Natural killer cell (primary cell): ENCODE data around the gene CACNA1D. TPM values are rescaled to one million over a fixed set of nuclear protein-coding genes. Genes with fewer than 3 reads are reported as not detected.

Experiments used
- ATAC-seq, 3 donors: fragments of 150-1000 bp in 2 of 3; fragments of 200-7000 bp in 1 of 3; cut with Tn5 transposase; 1 replicate in 1 of 3; 2 replicates in 2 of 3; pipeline ENCODE4 v1.10.0; 2021; ENCODE audit warnings: mild to moderate bottlenecking in 2 of 3, moderate library complexity in 2 of 3
- DNase-seq, 2 donors: peaks; one replicate each; pipeline versions ENCODE4 v3.0.0 to v3.0.0-alpha.2; 2013 to 2021; ENCODE audit warnings: mixed read lengths in 1 of 2
- H3K27ac ChIP-seq: one replicate; pipeline ENCODE4 v1.5.1; 2013; ENCODE audit warnings: mild to moderate bottlenecking, low read length
- H3K27me3 ChIP-seq: one replicate; pipeline ENCODE4 v1.6.1; 2013; ENCODE audit warnings: low read length; ENCODE audit not compliant: control insufficient read depth, insufficient read depth
- H3K36me3 ChIP-seq: one replicate; pipeline ENCODE4 v1.6.1; 2013; ENCODE audit warnings: low read length; ENCODE audit not compliant: control insufficient read depth, insufficient read depth
- H3K4me1 ChIP-seq: one replicate; pipeline ENCODE4 v1.6.1; 2013; ENCODE audit warnings: low read length; ENCODE audit not compliant: control insufficient read depth, insufficient read depth
- H3K4me3 ChIP-seq: one replicate; pipeline ENCODE4 v1.5.1; 2013; ENCODE audit warnings: low read length
- H3K9me3 ChIP-seq: one replicate; pipeline ENCODE4 v1.6.1; 2013; ENCODE audit warnings: low read length; ENCODE audit not compliant: control insufficient read depth, insufficient read depth
- H3K27ac Mint-ChIP-seq, 2 donors: one replicate each; pipeline ENCODE4 v1.8.0; 2022; ENCODE audit warnings: mild to moderate bottlenecking in 2 of 2, mixed read lengths in 2 of 2, moderate library complexity in 1 of 2
- H3K27me3 Mint-ChIP-seq, 2 donors: one replicate each; pipeline ENCODE4 v1.8.0; 2022; ENCODE audit warnings: low read depth in 2 of 2, mixed read lengths in 2 of 2
- H3K36me3 Mint-ChIP-seq: one replicate; pipeline ENCODE4 v1.8.0; 2022; ENCODE audit warnings: mixed read lengths
- H3K4me1 Mint-ChIP-seq, 2 donors: one replicate each; pipeline ENCODE4 v1.8.0; 2022; ENCODE audit warnings: mixed read lengths in 2 of 2
- H3K4me3 Mint-ChIP-seq: one replicate; pipeline ENCODE4 v1.8.0; 2022; ENCODE audit warnings: mild to moderate bottlenecking, moderate library complexity, mixed read lengths
- H3K9me3 Mint-ChIP-seq, 2 donors: one replicate each; pipeline ENCODE4 v1.8.0; 2022; ENCODE audit warnings: mixed read lengths in 2 of 2
- CTCF ChIP-seq: fragments of 200-600 bp; IDR thresholded peaks from one replicate; pipeline ENCODE4 v1.8.0; 2022; ENCODE audit warnings: antibody characterized with exemption
- WGBS: methylation state at CpG from one replicate; pipeline ENCODE4 v1.1.7; 2013; ENCODE audit warnings: missing lambda C conversion rate; ENCODE audit not compliant: insufficient coverage; 5-methylcytosine and 5-hydroxymethylcytosine counted together
- intact Hi-C: fragments of 100-400 bp; cut with micrococcal nuclease; formaldehyde crosslinking; loops from one replicate; pipeline ENCODE4 v1.14.2; 2022
- total RNA-seq, 4 donors: library from RNA; stranded (reverse); fragments of 120-200 nt in 1 of 4; gene quantifications; one replicate each; pipeline versions ENCODE4 v1.2.3 to v1.2.4, GENCODE V29; 2013 to 2022

The CACNA1D gene
- total RNA-seq, 3 donors from 2014 or later (not counting 1 experiment from before 2014, with no cell fraction given) = 0.54 to 10.1 TPM; not detected in 1

GRCh38 chr3:53628536-53629401 lies 134.4 kb downstream of the CACNA1D start:
- WGBS = 69% methylated on average over 10 of the region's 10 CpGs
- no peaks in the 10 kb centered on the region for H3K9me3 Mint-ChIP-seq
- Histone ChIP-seq H3K4me1 (peaks cover 12% of the 10 kb centered on the region), H3K36me3 (no peaks in the 10 kb centered on the region), H3K9me3 (no peaks in the 10 kb centered on the region), H3K27me3 (no peaks in the 10 kb centered on the region), H3K4me3 (no peak overlapping the region), H3K27ac (peak overlapping the region; percentile 52)
- peak in 2 of 3 donors; percentile 59 to 86 for ATAC-seq
- H3K4me3 Mint-ChIP-seq = peak overlapping the region; percentile 68
- H3K4me1 Mint-ChIP-seq = peaks cover 26 to 36% of the 10 kb centered on the region in 2 donors
- no peak for TF ChIP-seq CTCF
- DNase-seq = no peak
- H3K36me3 Mint-ChIP-seq = no peaks in the 10 kb centered on the region
- peaks cover 5 to 9% of the 10 kb centered on the region in 2 donors for H3K27me3 Mint-ChIP-seq
- H3K27ac Mint-ChIP-seq = peak overlapping the region; percentile 85 to 91
- intact Hi-C loops = no loop called here

GRCh38 chr3:53629402-53629723 lies 135.0 kb downstream of the CACNA1D start:
- WGBS = 62% methylated on average over 2 of the region's 2 CpGs
- intact Hi-C loops = no loop called here
- H3K27me3 Mint-ChIP-seq = peaks cover 5 to 9% of the 10 kb centered on the region in 2 donors
- Histone ChIP-seq H3K27ac (peak overlapping the region; percentile 52), H3K4me3 (no peak overlapping the region), H3K9me3 (no peaks in the 10 kb centered on the region), H3K36me3 (no peaks in the 10 kb centered on the region), H3K27me3 (no peaks in the 10 kb centered on the region), H3K4me1 (peaks cover 12% of the 10 kb centered on the region)
- H3K4me1 Mint-ChIP-seq = peaks cover 26 to 36% of the 10 kb centered on the region in 2 donors
- no peak for TF ChIP-seq CTCF
- H3K36me3 Mint-ChIP-seq = no peaks in the 10 kb centered on the region
- peak overlapping the region; percentile 68 for H3K4me3 Mint-ChIP-seq
- H3K9me3 Mint-ChIP-seq = no peaks in the 10 kb centered on the region
- peak overlapping the region; percentile 85 to 91 for H3K27ac Mint-ChIP-seq
- DNase-seq (no peak), ATAC-seq (peak in 2 of 3 donors; percentile 50 to 64)

- Histone ChIP-seq H3K27me3 (no peaks in the 10 kb centered on the region), H3K9me3 (no peaks in the 10 kb centered on the region), H3K27ac (no peak overlapping the region), H3K4me1 (peaks cover 12% of the 10 kb centered on the region), H3K4me3 (no peak overlapping the region), H3K36me3 (no peaks in the 10 kb centered on the region)
- DNase-seq (no peak), ATAC-seq (no peak)
- Mint-ChIP-seq H3K36me3 (no peaks in the 10 kb centered on the region), H3K27me3 (peaks cover 5 to 6% of the 10 kb centered on the region in 2 donors), H3K27ac (peak overlapping the region; percentile 85 to 91), H3K4me3 (no peak overlapping the region), H3K9me3 (no peaks in the 10 kb centered on the region), H3K4me1 (peaks cover 26 to 36% of the 10 kb centered on the region in 2 donors)
- 77% methylated on average over 2 of the region's 3 CpGs for WGBS
- intact Hi-C loops = no loop called here
- no peak for TF ChIP-seq CTCF
Observed at GRCh38 chr3:53630547-53630946, 136.1 kb downstream of the CACNA1D start.
